ENCODE data around the gene TADA3.

TADA3 gene

GRCh38 chr3:9732080-9732739 is 60.1 kb downstream of the TADA3 start:
- peak overlapping the region; percentile 97 for H3K4me3 ChIP-seq (ENCODE audit: low read depth, low read length)
- TF ChIP-seq CTCF (IDR thresholded peaks at IDR 0.05; ENCODE audit: control insufficient read depth, extremely low read depth, insufficient read depth), result no peak
- no peak for DNase-seq (ENCODE audit: low read depth)

GRCh38 chr3:9731206-9732079 is 60.8 kb downstream of the TADA3 start, which contains the start of gene BRPF1:
Gene BRPF1 (plus strand): TSS chr3:9731735. CDS start chr3:9734141, 2,406 bp downstream.
- H3K4me3 ChIP-seq (ENCODE audit: low read depth, low read length), result peak within 1 kb of the TSS; percentile 97
- peak; percentile 95 for DNase-seq (ENCODE audit: low read depth)
- TF ChIP-seq CTCF (IDR thresholded peaks at IDR 0.05; ENCODE audit: control insufficient read depth, extremely low read depth, insufficient read depth), result no peak

GRCh38 chr3:9730657-9731205 is 61.5 kb downstream of the TADA3 start:
- peak overlapping the region; percentile 97 for H3K4me3 ChIP-seq (ENCODE audit: low read depth, low read length)
- TF ChIP-seq CTCF (IDR thresholded peaks at IDR 0.05; ENCODE audit: control insufficient read depth, extremely low read depth, insufficient read depth), result no peak
- no peak for DNase-seq (ENCODE audit: low read depth)

Measured in LNCaP clone FGC (cell line).